SK-N-SH (cell line): ENCODE results near the gene VPS8. TPM values are rescaled to one million over a fixed set of nuclear protein-coding genes. Genes with fewer than 3 reads are reported as not detected.
A peak's percentile ranks its signal among the peaks of the same experiment; 100 is the strongest.

Source experiments
- CTCF ChIA-PET: fragments of 300-600, 350-600 bp; formaldehyde crosslinking; extraction: SDS; loops from one replicate; lab custom pipeline; 2021; lab: Yijun Ruan, JAX
- POLR2A ChIA-PET: fragments of 350-600 bp; sonication (Branson Sonifier 250); formaldehyde crosslinking; extraction: SDS; loops from one replicate; lab custom pipeline; 2020; ENCODE audit warnings: antibody characterized with exemption, inconsistent platforms; lab: Yijun Ruan, JAX
- DNase-seq: peaks from one replicate; pipeline ENCODE4 v3.0.0; 2012
- H2AFZ ChIP-seq: fragments of 200-600 bp; sonication (generic); 2 replicates; pipeline ENCODE4 v1.8.1; 2016; ENCODE audit warnings: antibody characterized with exemption, mild to moderate bottlenecking, low read depth
- H3F3A ChIP-seq: fragments of 200-600 bp; sonication (generic); replicated peaks from 2 replicates; pipeline ENCODE3; 2016; ENCODE audit warnings: antibody characterized with exemption, mild to moderate bottlenecking; ENCODE audit not compliant: insufficient read depth
- H3K27ac ChIP-seq, 2 experiments: fragments of 200-500 bp in 1 of 2; fragments of 200-600 bp in 1 of 2; sonication (Bioruptor generic) in 1 of 2; sonication (generic), shearing (Covaris generic) in 1 of 2; 2 replicates each; pipeline versions ENCODE4 v1.5.1 to v1.6.1; 2014 to 2016; ENCODE audit warnings: low read depth in 2 of 2, inconsistent platforms in 1 of 2, low read length in 1 of 2, mild to moderate bottlenecking in 1 of 2, mixed read lengths in 1 of 2
- H3K27me3 ChIP-seq: fragments of 200-600 bp; sonication (generic), shearing (Covaris generic); 2 replicates; pipeline ENCODE4 v1.6.1; 2016; ENCODE audit warnings: mixed run types; ENCODE audit not compliant: insufficient read depth
- H3K36me3 ChIP-seq, 2 experiments: fragments of 200-500 bp in 1 of 2; fragments of 200-600 bp in 1 of 2; sonication (Bioruptor generic) in 1 of 2; sonication (generic) in 1 of 2; replicated peaks in 1 of 2; 2 replicates each; pipeline versions ENCODE3 to v1.5.1; 2014 to 2016; ENCODE audit warnings: low read length in 1 of 2, mild to moderate bottlenecking in 1 of 2; ENCODE audit not compliant: insufficient read depth in 2 of 2, control insufficient read depth in 1 of 2
- H3K4me1 ChIP-seq, 2 experiments: fragments of 200-500 bp in 1 of 2; fragments of 200-600 bp in 1 of 2; sonication (Bioruptor generic) in 1 of 2; sonication (generic), shearing (Covaris generic) in 1 of 2; 2 replicates each; pipeline versions ENCODE4 v1.5.1 to v1.6.1; 2014 to 2016; ENCODE audit warnings: low read depth in 1 of 2, low read length in 1 of 2, mixed run types in 1 of 2; ENCODE audit not compliant: insufficient read depth in 2 of 2, control insufficient read depth in 1 of 2
- H3K4me2 ChIP-seq: fragments of 200-600 bp; sonication (generic), shearing (Covaris generic); 2 replicates; pipeline ENCODE4 v1.6.1; 2017; ENCODE audit warnings: mixed run types
- H3K4me3 ChIP-seq, 2 experiments: fragments of 200-500 bp in 1 of 2; fragments of 200-600 bp in 1 of 2; sonication (Bioruptor generic) in 1 of 2; sonication (generic), shearing (Covaris generic) in 1 of 2; 2 replicates each; pipeline versions ENCODE4 v1.5.1 to v1.8.1; 2014 to 2016; ENCODE audit warnings: low read depth in 2 of 2, inconsistent platforms in 1 of 2, low read length in 1 of 2, mild to moderate bottlenecking in 1 of 2, mixed read lengths in 1 of 2, moderate library complexity in 1 of 2
- H3K79me2 ChIP-seq: fragments of 200-600 bp; sonication (generic); 2 replicates; pipeline ENCODE4 v1.8.1; 2017; ENCODE audit warnings: mild to moderate bottlenecking; ENCODE audit not compliant: insufficient read depth
- H3K9ac ChIP-seq: fragments of 200-600 bp; sonication (generic); 2 replicates; pipeline ENCODE4 v1.6.1; 2017; ENCODE audit warnings: mixed run types
- H3K9me2 ChIP-seq: fragments of 200-600 bp; sonication (generic); 2 replicates; pipeline ENCODE4 v1.6.1; 2017; ENCODE audit warnings: mixed run types
- H3K9me3 ChIP-seq: fragments of 200-600 bp; sonication (generic); 2 replicates; pipeline ENCODE4 v1.6.1; 2017; ENCODE audit warnings: mixed run types, mild to moderate bottlenecking, moderate library complexity
- H4K20me1 ChIP-seq: fragments of 200-600 bp; sonication (generic); 2 replicates; pipeline ENCODE4 v1.6.1; 2017; ENCODE audit warnings: mild to moderate bottlenecking, mixed run types; ENCODE audit not compliant: insufficient read depth
- CHD2 ChIP-seq: fragments of 150-350 bp; IDR thresholded peaks from 2 replicates; pipeline ENCODE4 v1.6.1; 2018; ENCODE audit warnings: low read length; ENCODE audit not compliant: partially characterized antibody
- CTCF ChIP-seq: fragments of 200-600 bp; sonication (generic); IDR thresholded peaks from 2 replicates; pipeline ENCODE4 v1.6.1; 2017; ENCODE audit warnings: antibody characterized with exemption, mild to moderate bottlenecking, moderate library complexity
- ELF1 ChIP-seq: IDR thresholded peaks from 2 replicates; pipeline ENCODE4 v1.4.0; 2012
- EP300 ChIP-seq, 2 experiments: IDR thresholded peaks; 2 replicates each; pipeline versions ENCODE4 v1.4.0 to v1.6.1; 2012; ENCODE audit warnings: borderline replicate concordance in 1 of 2, low read depth in 1 of 2, low read length in 1 of 2
- EZH2phosphoT487 ChIP-seq: fragments of 200-600 bp; sonication (generic); IDR thresholded peaks from 2 replicates; pipeline ENCODE4 v1.6.1; 2017; ENCODE audit warnings: low read depth, mixed run types, mild to moderate bottlenecking, antibody characterized with exemption, moderate library complexity, borderline replicate concordance
- FOXJ3 ChIP-seq: sonication (generic); formaldehyde crosslinking; IDR thresholded peaks from 2 replicates; pipeline ENCODE4 v1.5.1; 2020; ENCODE audit warnings: mild to moderate bottlenecking, missing genetic modification reagents
- FOXM1 ChIP-seq: IDR thresholded peaks from 2 replicates; pipeline ENCODE4 v1.4.0; 2012; ENCODE audit warnings: low read depth, mild to moderate bottlenecking
- GABPA ChIP-seq: IDR thresholded peaks from 2 replicates; pipeline ENCODE4 v1.4.0; 2012; ENCODE audit warnings: low read depth, mild to moderate bottlenecking
- JUND ChIP-seq: IDR thresholded peaks from 2 replicates; pipeline ENCODE4 v1.4.0; 2012
- MXI1 ChIP-seq: IDR thresholded peaks from 2 replicates; pipeline ENCODE4 v1.6.1; 2012; ENCODE audit warnings: mild to moderate bottlenecking, low read depth, low read length, improper control_type of control experiment
- NFIC ChIP-seq: IDR thresholded peaks from 2 replicates; pipeline ENCODE4 v1.4.0; 2012; ENCODE audit warnings: borderline replicate concordance
- NRF1 ChIP-seq: IDR thresholded peaks from 2 replicates; pipeline ENCODE4 v1.6.1; 2012; ENCODE audit warnings: low read depth, mild to moderate bottlenecking, low read length
- POLR2AphosphoS5 ChIP-seq: IDR thresholded peaks from 2 replicates; pipeline ENCODE4 v1.6.1; 2012; ENCODE audit warnings: low read depth, low read length
- RAD21 ChIP-seq: IDR thresholded peaks from 2 replicates; pipeline ENCODE4 v1.6.1; 2012; ENCODE audit warnings: mild to moderate bottlenecking, low read length
- RXRA ChIP-seq: IDR thresholded peaks from 2 replicates; pipeline ENCODE4 v1.4.0; 2012; ENCODE audit warnings: low read depth, mild to moderate bottlenecking, borderline replicate concordance
- SIN3A ChIP-seq: IDR thresholded peaks from 2 replicates; pipeline ENCODE4 v1.6.1; 2012; ENCODE audit warnings: low read depth, mild to moderate bottlenecking, low read length, moderate library complexity, borderline replicate concordance
- TAF1 ChIP-seq: IDR thresholded peaks from 2 replicates; pipeline ENCODE4 v1.6.1; 2012; ENCODE audit warnings: low read depth, mild to moderate bottlenecking, low read length, moderate library complexity, borderline replicate concordance
- YY1 ChIP-seq: IDR thresholded peaks from 2 replicates; pipeline ENCODE4 v1.4.0; 2012; ENCODE audit warnings: low read depth, mild to moderate bottlenecking
- WGBS: methylation state at CpG from one replicate; pipeline ENCODE4 v1.1.6; 2017; ENCODE audit warnings: low lambda C conversion rate; 5-methylcytosine and 5-hydroxymethylcytosine counted together
- polyA plus RNA-seq, 3 experiments: library from polyadenylated mRNA; depleted of rRNA; stranded (reverse); fragments of >200 nt; gene quantifications; 2 replicates each; pipeline ENCODE4 v1.2.3, GENCODE V29; 2012
- TF ChIP-seq, protein P1 (sequence below): IDR thresholded peaks from 2 replicates; pipeline ENCODE4 v1.6.1; 2012; ENCODE audit warnings: mild to moderate bottlenecking, low read depth, low read length, moderate library complexity
- TF ChIP-seq, protein P2 (sequence below): IDR thresholded peaks from 2 replicates; pipeline ENCODE4 v1.4.0; 2012; ENCODE audit warnings: low read depth, borderline replicate concordance
- TF ChIP-seq, protein P3 (sequence below): IDR thresholded peaks from 2 replicates; pipeline ENCODE4 v1.4.0; 2012; ENCODE audit warnings: low read depth

Gene VPS8
- polyA plus RNA-seq, 1 of the 3 experiments (the other 2 are of a cell fraction) = 12.8 TPM

DNA sequence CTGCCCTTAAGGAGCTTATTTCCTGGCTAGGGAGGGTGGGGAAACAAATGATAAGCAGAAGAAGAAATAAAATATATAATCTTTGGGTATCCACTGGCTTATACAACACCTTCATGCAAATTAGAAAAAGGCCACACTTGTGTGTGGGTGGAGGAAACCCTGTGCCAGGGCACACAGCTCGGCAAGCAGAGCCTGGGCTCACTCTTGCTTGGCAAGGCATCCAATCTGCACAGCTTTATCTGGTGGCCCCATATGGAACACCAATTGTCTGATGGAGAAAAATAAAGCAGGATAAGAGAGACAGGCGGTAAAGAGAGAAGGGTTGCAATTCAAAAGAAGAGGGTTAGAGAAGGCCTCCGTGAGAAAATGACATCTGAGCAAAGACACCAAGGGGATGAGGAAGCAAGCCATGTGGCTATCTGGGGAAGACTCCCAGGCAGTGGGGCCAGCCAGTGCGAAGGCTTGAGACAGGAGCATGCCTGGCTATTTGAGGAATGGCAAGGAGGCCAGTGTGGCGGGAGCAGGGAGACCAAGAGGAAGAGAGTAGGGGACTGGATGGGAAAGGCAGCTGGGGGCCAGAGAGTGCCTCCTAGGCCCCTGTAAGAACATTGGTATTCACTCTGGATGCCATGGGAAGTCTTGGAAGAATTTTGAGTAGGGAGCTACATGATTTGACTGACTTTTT, 22.5 kb upstream of the VPS8 start:
- Histone ChIP-seq H3K27ac (no peak overlapping the region), H3F3A (no peaks in the 10 kb centered on the region), H3K27me3 (peaks cover 4% of the 10 kb centered on the region; the same call in 1 of the 2 replicates), H3K4me3 (no peak overlapping the region), H3K4me2 (no peak overlapping the region), H2AFZ (no peak overlapping the region), H3K9ac (no peak overlapping the region), H3K4me1 (peaks cover 0 to 13% of the 10 kb centered on the region in 2 experiments; a peak in 1 of 4 replicates), H4K20me1 (no peaks in the 10 kb centered on the region), H3K9me3 (no peaks in the 10 kb centered on the region), H3K36me3 (no peaks in the 10 kb centered on the region), H3K9me2 (no peaks in the 10 kb centered on the region), H3K79me2 (no peaks in the 10 kb centered on the region)
- 88% methylated on average over 5 of the region's 5 CpGs for WGBS
- POLR2A ChIA-PET = no interaction called here
- TF ChIP-seq EP300 (IDR thresholded peaks at IDR 0.05; ENCODE audit: borderline replicate concordance in 1 of 2, low read depth in 1 of 2, low read length in 1 of 2) = no peak
- TF ChIP-seq FOXM1 = no peak
- no peak for TF ChIP-seq EZH2phosphoT487
- no peak for TF ChIP-seq YY1
- TF ChIP-seq TAF1 = no peak
- no peak for TF ChIP-seq ELF1
- TF ChIP-seq GABPA = no peak
- no peak for TF ChIP-seq FOXJ3 (CRISPR knock-in tag)
- TF ChIP-seq SIN3A = no peak
- no peak for TF ChIP-seq RXRA
- TF ChIP-seq MXI1 = no peak
- TF ChIP-seq, protein P1, sequence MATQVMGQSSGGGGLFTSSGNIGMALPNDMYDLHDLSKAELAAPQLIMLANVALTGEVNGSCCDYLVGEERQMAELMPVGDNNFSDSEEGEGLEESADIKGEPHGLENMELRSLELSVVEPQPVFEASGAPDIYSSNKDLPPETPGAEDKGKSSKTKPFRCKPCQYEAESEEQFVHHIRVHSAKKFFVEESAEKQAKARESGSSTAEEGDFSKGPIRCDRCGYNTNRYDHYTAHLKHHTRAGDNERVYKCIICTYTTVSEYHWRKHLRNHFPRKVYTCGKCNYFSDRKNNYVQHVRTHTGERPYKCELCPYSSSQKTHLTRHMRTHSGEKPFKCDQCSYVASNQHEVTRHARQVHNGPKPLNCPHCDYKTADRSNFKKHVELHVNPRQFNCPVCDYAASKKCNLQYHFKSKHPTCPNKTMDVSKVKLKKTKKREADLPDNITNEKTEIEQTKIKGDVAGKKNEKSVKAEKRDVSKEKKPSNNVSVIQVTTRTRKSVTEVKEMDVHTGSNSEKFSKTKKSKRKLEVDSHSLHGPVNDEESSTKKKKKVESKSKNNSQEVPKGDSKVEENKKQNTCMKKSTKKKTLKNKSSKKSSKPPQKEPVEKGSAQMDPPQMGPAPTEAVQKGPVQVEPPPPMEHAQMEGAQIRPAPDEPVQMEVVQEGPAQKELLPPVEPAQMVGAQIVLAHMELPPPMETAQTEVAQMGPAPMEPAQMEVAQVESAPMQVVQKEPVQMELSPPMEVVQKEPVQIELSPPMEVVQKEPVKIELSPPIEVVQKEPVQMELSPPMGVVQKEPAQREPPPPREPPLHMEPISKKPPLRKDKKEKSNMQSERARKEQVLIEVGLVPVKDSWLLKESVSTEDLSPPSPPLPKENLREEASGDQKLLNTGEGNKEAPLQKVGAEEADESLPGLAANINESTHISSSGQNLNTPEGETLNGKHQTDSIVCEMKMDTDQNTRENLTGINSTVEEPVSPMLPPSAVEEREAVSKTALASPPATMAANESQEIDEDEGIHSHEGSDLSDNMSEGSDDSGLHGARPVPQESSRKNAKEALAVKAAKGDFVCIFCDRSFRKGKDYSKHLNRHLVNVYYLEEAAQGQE = no peak
- TF ChIP-seq NFIC = no peak
- CTCF ChIA-PET = interaction anchor here (0.7 to 2.0 kb wide), 7 partner anchors 10 to 225 kb away, joined by 3 to 8 read pairs (median 4); no protein-coding TSS in a partner anchor
- peak; percentile 6 for DNase-seq

DNA sequence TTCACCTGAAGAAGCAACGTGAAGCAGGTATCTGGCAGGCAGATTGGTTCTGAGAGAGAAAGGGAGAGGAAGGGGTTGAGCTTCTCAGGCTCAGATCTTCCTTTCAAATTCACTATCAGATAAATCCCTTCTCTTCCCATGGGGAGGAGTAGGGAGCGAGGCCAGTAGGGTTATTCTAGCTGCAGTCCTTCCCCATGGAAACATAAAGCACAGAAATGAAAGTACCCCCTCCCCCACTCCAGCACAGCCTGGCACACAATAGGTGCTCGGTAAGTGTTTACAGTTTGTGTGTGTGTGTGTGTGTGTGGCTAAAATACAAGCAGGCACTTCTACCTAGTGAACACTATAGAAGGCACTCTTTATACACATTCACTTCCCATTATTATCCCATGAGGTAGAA, 20.8 kb upstream of the VPS8 start:
- Histone ChIP-seq H3K4me2 (no peak overlapping the region), H3K9ac (no peak overlapping the region), H3K9me2 (no peaks in the 10 kb centered on the region), H3K27me3 (no peaks in the 10 kb centered on the region; the same call in 1 of the 2 replicates), H2AFZ (no peak overlapping the region), H3K9me3 (no peaks in the 10 kb centered on the region), H3K4me3 (no peak overlapping the region), H3K27ac (no peak overlapping the region), H4K20me1 (no peaks in the 10 kb centered on the region), H3K36me3 (no peaks in the 10 kb centered on the region), H3F3A (no peaks in the 10 kb centered on the region), H3K79me2 (no peaks in the 10 kb centered on the region), H3K4me1 (peaks cover 8 to 10% of the 10 kb centered on the region in 2 experiments; a peak in 2 of 4 replicates)
- ChIA-PET CTCF (interaction anchor here (1.4 to 1.8 kb wide), 2 partner anchors 12 to 13 kb away, joined by 4 to 8 read pairs; no protein-coding TSS in a partner anchor), POLR2A (no interaction called here)
- peak; percentile 6 for DNase-seq
- TF ChIP-seq, protein P2, sequence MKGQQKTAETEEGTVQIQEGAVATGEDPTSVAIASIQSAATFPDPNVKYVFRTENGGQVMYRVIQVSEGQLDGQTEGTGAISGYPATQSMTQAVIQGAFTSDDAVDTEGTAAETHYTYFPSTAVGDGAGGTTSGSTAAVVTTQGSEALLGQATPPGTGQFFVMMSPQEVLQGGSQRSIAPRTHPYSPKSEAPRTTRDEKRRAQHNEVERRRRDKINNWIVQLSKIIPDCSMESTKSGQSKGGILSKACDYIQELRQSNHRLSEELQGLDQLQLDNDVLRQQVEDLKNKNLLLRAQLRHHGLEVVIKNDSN = no peak
- TF ChIP-seq NRF1 = no peak
- TF ChIP-seq RAD21 = no peak
- no peak for TF ChIP-seq JUND
- TF ChIP-seq EP300 (IDR thresholded peaks at IDR 0.05; ENCODE audit: borderline replicate concordance in 1 of 2, low read depth in 1 of 2, low read length in 1 of 2) = no peak
- TF ChIP-seq CTCF = no peak
- TF ChIP-seq POLR2AphosphoS5 = no peak
- TF ChIP-seq CHD2 = no peak
- TF ChIP-seq, protein P3, sequence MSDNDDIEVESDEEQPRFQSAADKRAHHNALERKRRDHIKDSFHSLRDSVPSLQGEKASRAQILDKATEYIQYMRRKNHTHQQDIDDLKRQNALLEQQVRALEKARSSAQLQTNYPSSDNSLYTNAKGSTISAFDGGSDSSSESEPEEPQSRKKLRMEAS = no peak
- TF ChIP-seq, all 33 proteins: peak for 0
- WGBS = 52% methylated on average over 2 of the region's 3 CpGs
